H1 (cell line): Measurements from ENCODE around the gene SRPK3. TPM values are rescaled to one million over a fixed set of nuclear protein-coding genes. Genes with fewer than 3 reads are reported as not detected.
A peak's percentile ranks its signal among the peaks of the same experiment; 100 is the strongest.

Experiments used
- CTCF ChIA-PET: fragments of 300-600 bp; sonication (Branson Sonifier 250); formaldehyde crosslinking; loops from one replicate; lab custom pipeline; 2021; ENCODE audit not compliant: partially characterized antibody; lab: Charles Lee
- POLR2A ChIA-PET: fragments of 300-600 bp; sonication (Branson Sonifier 250); formaldehyde crosslinking; loops from one replicate; lab custom pipeline; 2021; ENCODE audit warnings: inconsistent platforms; ENCODE audit not compliant: partially characterized antibody; lab: Charles Lee
- DNase-seq, 2 experiments: peaks; one replicate each; pipeline versions ENCODE4 v3.0.0 to v3.0.0-alpha.2; 2010 to 2022; ENCODE audit warnings: low spot score in 2 of 2, low read depth in 1 of 2, mixed read lengths in 1 of 2
- FAIRE-seq: peaks from 2 replicates; lab custom pipeline; 2011; peaks lifted over from hg19 to GRCh38; lab: Jason Lieb, UNC
- H2AFZ ChIP-seq: 2 replicates; pipeline ENCODE4 v1.8.1; 2012; ENCODE audit warnings: low read length, inconsistent platforms
- H2AK5ac ChIP-seq: 2 replicates; pipeline ENCODE4 v1.6.1; 2013; ENCODE audit warnings: low read depth, low read length
- H2BK120ac ChIP-seq: replicated peaks from 2 replicates; pipeline ENCODE3; 2013; ENCODE audit warnings: low read depth, low read length, inconsistent platforms
- H2BK12ac ChIP-seq: 2 replicates; pipeline ENCODE4 v1.6.1; 2013; ENCODE audit warnings: low read depth, low read length
- H2BK15ac ChIP-seq: 2 replicates; pipeline ENCODE4 v1.6.1; 2013; ENCODE audit warnings: low read length
- H2BK20ac ChIP-seq: 2 replicates; pipeline ENCODE4 v1.6.1; 2013; ENCODE audit warnings: low read length
- H2BK5ac ChIP-seq: 2 replicates; pipeline ENCODE4 v1.6.1; 2013; ENCODE audit warnings: low read depth, low read length
- H3K14ac ChIP-seq: 2 replicates; pipeline ENCODE4 v1.6.1; 2013; ENCODE audit warnings: inconsistent platforms; ENCODE audit not compliant: insufficient read length
- H3K18ac ChIP-seq: 2 replicates; pipeline ENCODE4 v1.6.1; 2013; ENCODE audit warnings: low read length; ENCODE audit errors: extremely low read depth
- H3K23ac ChIP-seq: 2 replicates; pipeline ENCODE4 v1.6.1; 2013; ENCODE audit warnings: inconsistent platforms; ENCODE audit not compliant: insufficient read length
- H3K23me2 ChIP-seq: 2 replicates; pipeline ENCODE4 v1.6.1; 2013; ENCODE audit warnings: low read depth, low read length
- H3K27ac ChIP-seq: 2 replicates; pipeline ENCODE4 v1.6.1; 2011; ENCODE audit warnings: low read depth, low read length, inconsistent platforms
- H3K27me3 ChIP-seq, 4 experiments: replicated peaks in 1 of 4; 1 replicate in 1 of 4; 2 replicates in 3 of 4; pipeline versions ENCODE4 v1.6.1 to v1.8.1; 2011 to 2013; ENCODE audit warnings: low read length in 3 of 4, mild to moderate bottlenecking in 3 of 4, inconsistent platforms in 2 of 4, mixed read lengths in 2 of 4, moderate library complexity in 1 of 4; ENCODE audit not compliant: control insufficient read depth in 3 of 4, insufficient read depth in 3 of 4; ENCODE audit errors: extremely low read depth in 1 of 4
- H3K36me3 ChIP-seq, 4 experiments: 2 replicates each; pipeline versions ENCODE4 v1.6.1 to v1.8.1; 2011 to 2013; ENCODE audit warnings: mild to moderate bottlenecking in 4 of 4, low read length in 3 of 4, moderate library complexity in 2 of 4, control low read depth in 1 of 4, inconsistent platforms in 1 of 4; ENCODE audit not compliant: insufficient read depth in 4 of 4, control insufficient read depth in 2 of 4
- H3K4ac ChIP-seq: replicated peaks from 2 replicates; pipeline ENCODE3; 2013; ENCODE audit warnings: low read length, low read depth, mixed read lengths, inconsistent platforms; ENCODE audit not compliant: insufficient read length
- H3K4me1 ChIP-seq, 4 experiments: replicated peaks in 1 of 4; 1 replicate in 1 of 4; 2 replicates in 3 of 4; pipeline versions ENCODE4 v1.6.1 to v1.8.1; 2011 to 2013; ENCODE audit warnings: low read length in 3 of 4, inconsistent platforms in 2 of 4, mixed read lengths in 1 of 4; ENCODE audit not compliant: insufficient read depth in 4 of 4, control insufficient read depth in 3 of 4
- H3K4me2 ChIP-seq, 2 experiments: 2 replicates each; pipeline versions ENCODE4 v1.6.1 to v1.8.1; 2011 to 2013; ENCODE audit warnings: low read depth in 2 of 2, low read length in 2 of 2, control low read depth in 1 of 2, inconsistent platforms in 1 of 2, mild to moderate bottlenecking in 1 of 2; ENCODE audit not compliant: insufficient read depth in 1 of 2
- H3K4me3 ChIP-seq, 4 experiments: fragments of 200-600, 300-600 bp in 1 of 4; sonication (generic), shearing (Covaris generic), sonication (Bioruptor Twin) in 1 of 4; 2 replicates each; pipeline versions ENCODE4 v1.5.1 to v1.8.1; 2011 to 2016; ENCODE audit warnings: low read length in 4 of 4, low read depth in 3 of 4, control low read depth in 2 of 4, inconsistent platforms in 2 of 4, mild to moderate bottlenecking in 2 of 4, mixed read lengths in 1 of 4, moderate library complexity in 1 of 4; ENCODE audit not compliant: insufficient read depth in 2 of 4; ENCODE audit errors: extremely low read depth in 1 of 4
- H3K56ac ChIP-seq: replicated peaks from 2 replicates; pipeline ENCODE3; 2013; ENCODE audit warnings: low read depth, mild to moderate bottlenecking, mixed read lengths, low read length, inconsistent platforms; ENCODE audit not compliant: insufficient read length
- H3K79me1 ChIP-seq: 2 replicates; pipeline ENCODE4 v1.6.1; 2013; ENCODE audit warnings: low read depth, low read length, control low read depth
- H3K79me2 ChIP-seq, 2 experiments: 2 replicates each; pipeline versions ENCODE4 v1.6.1 to v1.8.1; 2012 to 2013; ENCODE audit warnings: low read length in 2 of 2, mild to moderate bottlenecking in 2 of 2, inconsistent platforms in 1 of 2; ENCODE audit not compliant: insufficient read depth in 2 of 2, control insufficient read depth in 1 of 2
- H3K9ac ChIP-seq, 4 experiments: replicated peaks in 1 of 4; 1 replicate in 1 of 4; 2 replicates in 3 of 4; pipeline versions ENCODE4 v1.6.1 to v1.8.1; 2011 to 2013; ENCODE audit warnings: low read depth in 3 of 4, low read length in 3 of 4, control low read depth in 2 of 4, mild to moderate bottlenecking in 2 of 4, moderate library complexity in 2 of 4, inconsistent platforms in 1 of 4; ENCODE audit errors: extremely low read depth in 1 of 4
- H3K9me3 ChIP-seq, 2 experiments: 2 replicates each; pipeline versions ENCODE4 v1.6.1 to v1.8.1; 2012 to 2013; ENCODE audit warnings: mild to moderate bottlenecking in 2 of 2, moderate library complexity in 2 of 2, control low read depth in 1 of 2, inconsistent platforms in 1 of 2, low read depth in 1 of 2, low read length in 1 of 2, mixed read lengths in 1 of 2; ENCODE audit not compliant: insufficient read depth in 2 of 2
- H4K20me1 ChIP-seq, 2 experiments: replicated peaks in 1 of 2; 2 replicates each; pipeline versions ENCODE3 to v1.8.1; 2011 to 2013; ENCODE audit warnings: inconsistent platforms in 2 of 2, low read length in 2 of 2, mild to moderate bottlenecking in 1 of 2; ENCODE audit not compliant: insufficient read depth in 2 of 2, control insufficient read depth in 1 of 2
- H4K5ac ChIP-seq: 2 replicates; pipeline ENCODE4 v1.6.1; 2013; ENCODE audit warnings: low read length, low read depth, mixed read lengths, inconsistent platforms; ENCODE audit not compliant: insufficient read length
- H4K8ac ChIP-seq: 2 replicates; pipeline ENCODE4 v1.8.0; 2013; ENCODE audit warnings: mild to moderate bottlenecking, moderate library complexity, low read length, inconsistent platforms; ENCODE audit not compliant: insufficient read depth; ENCODE audit errors: extremely low read depth
- H4K91ac ChIP-seq: replicated peaks from 2 replicates; pipeline ENCODE3; 2013; ENCODE audit warnings: low read length, mixed read lengths, inconsistent platforms; ENCODE audit not compliant: insufficient read length
- GABPA ChIP-seq: IDR thresholded peaks from 2 replicates; pipeline ENCODE4 v1.6.1; 2011; ENCODE audit warnings: mild to moderate bottlenecking, low read length, moderate library complexity, borderline replicate concordance; ENCODE audit not compliant: insufficient read depth
- KDM1A ChIP-seq: fragments of 200-600, 300-600 bp; sonication (generic); IDR thresholded peaks from 2 replicates; pipeline ENCODE4 v1.7.1; 2016; ENCODE audit warnings: mild to moderate bottlenecking, low read length, borderline replicate concordance
- MAFK ChIP-seq: IDR thresholded peaks from 2 replicates; pipeline ENCODE4 v1.6.1; 2012; ENCODE audit warnings: low read depth, mild to moderate bottlenecking, improper control_type of control experiment, low read length
- PHF8 ChIP-seq: fragments of 200-600 bp; sonication (generic); conservative IDR thresholded peaks from 2 replicates; pipeline ENCODE4 v1.7.1; 2012; ENCODE audit warnings: low read depth, mild to moderate bottlenecking, inconsistent platforms, low read length, moderate library complexity
- POU5F1 ChIP-seq: IDR thresholded peaks from 2 replicates; pipeline ENCODE4 v1.6.1; 2011; ENCODE audit warnings: low read depth, mild to moderate bottlenecking, low read length, moderate library complexity
- SP1 ChIP-seq: IDR thresholded peaks from 2 replicates; pipeline ENCODE4 v1.6.1; 2011; ENCODE audit warnings: low read depth, low read length
- SP4 ChIP-seq: IDR thresholded peaks from 2 replicates; pipeline ENCODE4 v1.6.1; 2012; ENCODE audit warnings: low read length, inconsistent platforms
- TAF7 ChIP-seq: optimal IDR thresholded peaks from 2 replicates; pipeline ENCODE3; 2011; ENCODE audit warnings: low read depth, mild to moderate bottlenecking, inconsistent platforms, low read length, moderate library complexity, borderline replicate concordance
- TEAD4 ChIP-seq: IDR thresholded peaks from 2 replicates; pipeline ENCODE4 v1.6.1; 2012; ENCODE audit warnings: low read depth, low read length, inconsistent platforms, mixed read lengths
- ZNF274 ChIP-seq: IDR thresholded peaks from 2 replicates; pipeline ENCODE4 v1.7.0; 2012; ENCODE audit warnings: low read length, borderline replicate concordance; ENCODE audit errors: extremely low read depth
- WGBS, 2 experiments: shearing (Covaris generic) in 1 of 2; methylation state at CpG; one replicate each; pipeline versions ENCODE4 v1.1.6 to v1.1.7; 2013 to 2015; ENCODE audit warnings: low lambda C conversion rate in 2 of 2, mixed read lengths in 2 of 2, inconsistent platforms in 1 of 2, low coverage in 1 of 2, missing lambda C conversion rate in 1 of 2; ENCODE audit not compliant: insufficient replicate concordance in 2 of 2, insufficient coverage in 1 of 2, insufficient read length in 1 of 2; ENCODE audit errors: extremely low coverage in 1 of 2, missing lambda C conversion rate in 1 of 2; 5-methylcytosine and 5-hydroxymethylcytosine counted together
- polyA plus RNA-seq, 7 experiments: library from polyadenylated mRNA; depleted of rRNA in 3 of 7; stranded (reverse) in 5 of 7; unstranded in 2 of 7; fragments of >200 nt in 5 of 7; fragments of 200-250 nt in 2 of 7; gene quantifications; 1 replicate in 5 of 7; 2 replicates in 1 of 7; 4 replicates in 1 of 7; pipeline versions ENCODE4 v1.2.1 to v1.2.3, GENCODE V29; 2011 to 2013; ENCODE audit warnings: missing spikeins in 2 of 7, mixed read lengths in 2 of 7
- total RNA-seq: library from RNA; stranded (reverse); fragmentation: NEBNext Ultra II Directional; extraction: Animal tissue kit (Norgen Biotek cat#: 25700); gene quantifications from 2 replicates; pipeline ENCODE4 v1.2.1, GENCODE V29; 2021
- TF ChIP-seq, protein P1 (sequence below): IDR thresholded peaks from 2 replicates; pipeline ENCODE4 v1.6.1; 2011; ENCODE audit warnings: low read length, improper control_type of control experiment
- TF ChIP-seq, protein P2 (sequence below): IDR thresholded peaks from 2 replicates; pipeline ENCODE4 v1.6.1; 2011; ENCODE audit warnings: low read depth, mild to moderate bottlenecking, low read length; ENCODE audit not compliant: insufficient read depth

The SRPK3 gene
- total and polyA plus RNA-seq, 2 of the 8 experiments (the other 6 are each of a cell fraction or from before 2014, with no cell fraction given): not detected

GRCh38 chrX:153824348-153824747 is 43.5 kb downstream of the SRPK3 start:
- Histone ChIP-seq H4K8ac (peak overlapping the region; percentile 51; the same call in 1 of the 2 replicates), H3K9me3 (no peaks in the 10 kb centered on the region), H3K56ac (no peak overlapping the region), H2BK20ac (no peak overlapping the region), H3K4me1 (peaks cover 6 to 27% (median 18%) of the 10 kb centered on the region in 4 experiments), H2BK12ac (0 out of 2 replicates have a peak overlapping the region, but pooled peaks have one; percentile 39), H3K4me3 (no peak overlapping the region), H3K27me3 (no peaks in the 10 kb centered on the region; a peak in 2 of 7 replicates), H3K36me3 (no peaks in the 10 kb centered on the region; a peak in 1 of 8 replicates), H2BK5ac (peak overlapping the region; percentile 71; the same call in 1 of the 2 replicates), H2BK120ac (no peak overlapping the region), H3K18ac (peak overlapping the region; percentile 71; the same call in 1 of the 2 replicates), H3K23me2 (no peaks in the 10 kb centered on the region), H3K79me1 (no peaks in the 10 kb centered on the region; the same call in 1 of the 2 replicates), H2AFZ (no peak overlapping the region), H4K5ac (no peak overlapping the region), H3K4me2 (peak overlapping the region in 1 of 2 experiments; percentile 15; a peak in 1 of 4 replicates), H3K27ac (no peak overlapping the region; the same call in 1 of the 2 replicates), H2AK5ac (no peak overlapping the region), H3K9ac (no peak overlapping the region), H4K91ac (peak overlapping the region; percentile 74), H3K14ac (no peak overlapping the region), H3K23ac (no peak overlapping the region), H2BK15ac (no peak overlapping the region), H4K20me1 (peaks cover 0 to 2% of the 10 kb centered on the region in 2 experiments), H3K4ac (no peak overlapping the region), H3K79me2 (peaks cover 26 to 85% of the 10 kb centered on the region in 2 experiments)
- CTCF ChIA-PET: no interaction called here
- DNase-seq: no peak
- no peak for FAIRE-seq
- WGBS, 2 experiments: 83% methylated on average over 5 of the region's 10 CpGs; no CpG with 5 or more reads in 1 of the 2 experiments
- POLR2A ChIA-PET: interaction anchor here (2.1 kb wide), 1 partner anchor 13 kb away, joined by 5 read pairs; no protein-coding TSS in a partner anchor
- no peak for TF ChIP-seq SP1
- no peak for TF ChIP-seq PHF8
- TF ChIP-seq GABPA: no peak
- no peak for TF ChIP-seq MAFK
- TF ChIP-seq TEAD4: no peak
- TF ChIP-seq, protein P1, sequence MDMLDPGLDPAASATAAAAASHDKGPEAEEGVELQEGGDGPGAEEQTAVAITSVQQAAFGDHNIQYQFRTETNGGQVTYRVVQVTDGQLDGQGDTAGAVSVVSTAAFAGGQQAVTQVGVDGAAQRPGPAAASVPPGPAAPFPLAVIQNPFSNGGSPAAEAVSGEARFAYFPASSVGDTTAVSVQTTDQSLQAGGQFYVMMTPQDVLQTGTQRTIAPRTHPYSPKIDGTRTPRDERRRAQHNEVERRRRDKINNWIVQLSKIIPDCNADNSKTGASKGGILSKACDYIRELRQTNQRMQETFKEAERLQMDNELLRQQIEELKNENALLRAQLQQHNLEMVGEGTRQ: no peak
- TF ChIP-seq ZNF274: no peak
- TF ChIP-seq, protein P2, sequence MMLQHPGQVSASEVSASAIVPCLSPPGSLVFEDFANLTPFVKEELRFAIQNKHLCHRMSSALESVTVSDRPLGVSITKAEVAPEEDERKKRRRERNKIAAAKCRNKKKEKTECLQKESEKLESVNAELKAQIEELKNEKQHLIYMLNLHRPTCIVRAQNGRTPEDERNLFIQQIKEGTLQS: no peak
- no peak for TF ChIP-seq SP4
- TF ChIP-seq KDM1A: no peak
- TF ChIP-seq POU5F1: no peak
- TF ChIP-seq TAF7: no peak
